ENCODE results near the gene GAS7. TPM values are rescaled to one million over a fixed set of nuclear protein-coding genes. Genes with fewer than 3 reads are reported as not detected.
A peak's percentile ranks its signal among the peaks of the same experiment; 100 is the strongest.

GAS7 gene
- total and polyA plus RNA-seq, 3 experiments from 2014 or later: 1.9 to 4.4 (median 3.3) TPM

DNA sequence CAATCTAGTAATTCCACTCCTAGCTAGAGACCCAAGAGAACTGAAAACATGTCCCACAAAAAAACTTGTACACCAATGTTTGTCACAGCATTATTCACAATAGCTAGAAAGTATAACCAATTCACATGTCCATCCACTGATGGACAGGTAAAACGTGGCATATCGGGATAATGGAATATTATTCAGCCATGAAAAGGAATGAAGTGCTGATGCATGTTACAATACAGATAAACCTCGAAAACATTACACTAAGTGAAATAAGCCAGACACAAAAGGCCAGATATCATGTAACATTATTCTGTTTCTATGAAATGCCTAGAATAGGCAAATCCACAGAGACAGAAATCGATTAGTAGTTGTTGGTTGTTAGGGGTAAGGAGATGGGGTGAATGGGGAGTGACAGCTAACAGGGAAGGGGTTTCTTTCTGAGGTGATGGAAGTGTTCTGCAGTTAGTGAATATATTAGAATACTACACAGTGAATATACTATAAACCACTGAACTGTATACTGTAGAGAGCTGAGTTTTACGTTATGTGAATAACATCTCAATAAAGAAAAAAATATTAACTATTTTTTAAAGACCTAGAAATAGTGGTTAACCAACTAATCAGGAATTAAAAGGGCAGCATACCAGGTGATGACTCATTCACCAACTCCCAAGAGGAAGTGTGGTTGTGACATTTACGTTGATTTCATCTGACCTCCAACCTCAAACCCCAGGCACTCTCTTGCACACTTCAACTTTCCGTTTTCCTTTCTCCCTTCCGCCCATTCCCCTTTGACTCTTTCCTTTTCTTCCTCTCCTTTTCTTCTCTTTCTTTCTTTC lies 48.6 kb downstream of the GAS7 start:
- CTCF ChIA-PET: interaction anchor here (0.6 kb wide), 1 partner anchor 20 kb away, joined by 3 read pairs; no protein-coding TSS in a partner anchor
- Histone ChIP-seq H3K27me3 (ENCODE audit: insufficient read depth, low read length, poor library complexity, severe bottlenecking) (peaks cover 3% of the 10 kb centered on the region), H3K9me3 (ENCODE audit: low read length) (no peaks in the 10 kb centered on the region), H3K27ac (ENCODE audit: low read depth, low read length) (no peak overlapping the region), H3K4me3 (ENCODE audit: low read length) (no peak overlapping the region), H3K4me1 (ENCODE audit: insufficient read depth, low read length) (peaks cover 17% of the 10 kb centered on the region), H3K36me3 (ENCODE audit: insufficient read depth, low read length) (no peaks in the 10 kb centered on the region)
- no peaks in the 10 kb centered on the region for H3K9me3 Mint-ChIP-seq
- H3K27me3 Mint-ChIP-seq: peaks cover 0 to 3% of the 10 kb centered on the region in 2 donors
- H3K27ac Mint-ChIP-seq: peak overlapping the region; percentile 24 to 90 (median 86)
- peaks cover 31 to 36% (median 35%) of the 10 kb centered on the region in 3 donors for H3K4me1 Mint-ChIP-seq
- peak overlapping the region in 6 of 7 donors; percentile 18 to 76 (median 58) for H3K4me3 Mint-ChIP-seq
- H3K36me3 Mint-ChIP-seq: no peaks in the 10 kb centered on the region
- DNase-seq: peak in 2 of 5 donors; percentile 45 to 50
- POLR2A ChIA-PET: no interaction called here

DNA sequence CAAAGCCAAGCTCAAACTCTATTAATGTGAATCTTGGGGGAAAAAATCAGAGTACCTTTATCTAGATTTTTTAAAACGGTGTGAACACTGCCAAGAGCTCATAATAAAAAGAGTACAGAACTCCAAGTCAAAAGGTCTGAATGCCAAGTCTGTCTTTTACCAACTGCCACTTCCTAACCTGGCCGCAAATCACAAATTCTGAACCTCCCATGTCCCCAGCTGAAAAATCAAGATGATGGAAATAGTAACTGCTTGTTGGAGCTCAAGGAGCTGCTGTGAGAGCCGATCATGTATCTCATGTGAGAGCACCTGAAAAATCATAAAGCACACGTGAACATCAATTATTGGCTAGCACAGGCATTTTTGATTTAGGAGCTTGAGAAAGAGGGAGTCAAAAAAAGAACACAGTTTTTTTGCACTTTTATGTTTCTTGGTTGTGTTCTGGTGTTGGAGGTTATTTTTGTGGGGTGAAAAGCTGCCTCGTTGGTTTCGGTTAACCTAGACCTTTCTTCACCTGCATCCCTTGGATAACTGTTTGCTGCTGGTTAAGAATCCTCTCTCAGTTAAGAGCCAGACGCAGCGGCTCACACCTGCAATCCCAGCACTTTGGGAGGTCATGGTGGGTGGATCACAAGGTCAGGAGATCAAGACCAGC lies 50.5 kb downstream of the GAS7 start:
- no peaks in the 10 kb centered on the region for H3K36me3 ChIP-seq (ENCODE audit: insufficient read depth, low read length)
- CTCF ChIA-PET: interaction anchor here (0.6 kb wide), 2 partner anchors 17 to 24 kb away, joined by 3 to 4 read pairs; no protein-coding TSS in a partner anchor
- no peak overlapping the region for H3K4me3 Mint-ChIP-seq

DNA sequence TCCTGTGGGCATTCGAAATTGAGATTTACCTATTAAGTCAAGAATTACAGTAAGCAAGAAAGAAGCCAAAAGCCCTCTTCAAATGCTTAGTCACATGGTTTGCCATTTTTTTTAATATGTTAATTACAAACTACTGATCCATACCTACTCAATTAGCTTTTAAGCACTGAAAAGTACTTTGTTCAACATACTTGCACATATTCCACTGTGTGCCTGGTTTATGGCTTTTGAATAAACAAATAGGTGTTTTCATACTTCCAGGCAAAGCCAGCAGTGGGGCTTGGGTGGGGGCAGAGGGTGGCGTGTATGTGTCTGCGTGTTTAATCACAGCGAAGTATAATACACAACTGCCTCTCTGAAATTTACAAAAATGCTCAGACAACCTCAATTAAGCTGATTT lies 51.4 kb downstream of the GAS7 start:
- ChIA-PET POLR2A (no interaction called here), CTCF (interaction anchor here (0.6 kb wide), 1 partner anchor 23 kb away, joined by 3 read pairs; no protein-coding TSS in a partner anchor)
- Mint-ChIP-seq H3K9me3 (no peaks in the 10 kb centered on the region), H3K36me3 (no peaks in the 10 kb centered on the region), H3K4me1 (peaks cover 27 to 33% (median 31%) of the 10 kb centered on the region in 3 donors), H3K4me3 (no peak overlapping the region), H3K27ac (no peak overlapping the region), H3K27me3 (peaks cover 0 to 3% of the 10 kb centered on the region in 2 donors)
- no peaks in the 10 kb centered on the region for H3K9me3 ChIP-seq (ENCODE audit: low read length)
- DNase-seq: no peak
- no peak overlapping the region for H3K4me3 ChIP-seq (ENCODE audit: low read length)
- no peaks in the 10 kb centered on the region for H3K36me3 ChIP-seq (ENCODE audit: insufficient read depth, low read length)
- H3K27ac ChIP-seq (ENCODE audit: low read depth, low read length): no peak overlapping the region
- peaks cover 21% of the 10 kb centered on the region for H3K4me1 ChIP-seq (ENCODE audit: insufficient read depth, low read length)
- peaks cover 3% of the 10 kb centered on the region for H3K27me3 ChIP-seq (ENCODE audit: insufficient read depth, low read length, poor library complexity, severe bottlenecking)

More for the DNA sequence above, 50.5 kb downstream of the GAS7 start:
- no peaks in the 10 kb centered on the region for H3K9me3 ChIP-seq (ENCODE audit: low read length)
- H3K4me1 Mint-ChIP-seq: peaks cover 33 to 38% (median 37%) of the 10 kb centered on the region in 3 donors
- POLR2A ChIA-PET: no interaction called here
- H3K36me3 Mint-ChIP-seq: no peaks in the 10 kb centered on the region
- H3K27ac ChIP-seq (ENCODE audit: low read depth, low read length): no peak overlapping the region
- H3K27me3 Mint-ChIP-seq: peaks cover 0 to 3% of the 10 kb centered on the region in 2 donors
- H3K27me3 ChIP-seq (ENCODE audit: insufficient read depth, low read length, poor library complexity, severe bottlenecking): peaks cover 3% of the 10 kb centered on the region
- peaks cover 21% of the 10 kb centered on the region for H3K4me1 ChIP-seq (ENCODE audit: insufficient read depth, low read length)
- H3K4me3 ChIP-seq (ENCODE audit: low read length): no peak overlapping the region
- peak overlapping the region in 1 of 8 donors; percentile 0 for H3K27ac Mint-ChIP-seq
- no peak for DNase-seq
- no peaks in the 10 kb centered on the region for H3K9me3 Mint-ChIP-seq

DNA sequence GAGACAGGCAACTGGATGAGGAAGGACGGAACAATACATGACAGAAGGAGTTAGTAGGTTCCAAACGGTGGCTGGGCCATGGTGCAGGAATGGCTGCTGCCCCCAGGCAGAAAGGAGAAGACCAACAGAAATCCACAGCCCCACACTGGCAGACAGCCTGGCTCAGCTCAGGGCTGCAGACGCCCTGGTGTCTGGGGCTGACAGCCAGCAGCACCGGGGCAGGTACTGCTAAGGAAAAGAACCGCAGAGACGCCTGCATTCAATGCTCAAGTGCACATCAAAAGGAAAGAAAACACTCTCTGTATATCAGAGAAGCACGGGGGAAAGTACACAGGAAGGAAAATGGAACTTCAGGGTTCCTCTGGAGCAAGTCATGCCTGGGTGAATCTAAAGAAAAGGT lies 53.4 kb downstream of the GAS7 start:
- Histone ChIP-seq H3K4me3 (ENCODE audit: low read length) (no peak overlapping the region), H3K9me3 (ENCODE audit: low read length) (no peaks in the 10 kb centered on the region), H3K27me3 (ENCODE audit: insufficient read depth, low read length, poor library complexity, severe bottlenecking) (peaks cover 3% of the 10 kb centered on the region), H3K4me1 (ENCODE audit: insufficient read depth, low read length) (peaks cover 17% of the 10 kb centered on the region), H3K27ac (ENCODE audit: low read depth, low read length) (no peak overlapping the region), H3K36me3 (ENCODE audit: insufficient read depth, low read length) (no peaks in the 10 kb centered on the region)
- no peaks in the 10 kb centered on the region for H3K36me3 Mint-ChIP-seq
- peaks cover 0 to 3% of the 10 kb centered on the region in 2 donors for H3K27me3 Mint-ChIP-seq
- peak overlapping the region in 3 of 8 donors; percentile 23 to 40 (median 39) for H3K27ac Mint-ChIP-seq
- no peak overlapping the region for H3K4me3 Mint-ChIP-seq
- H3K4me1 Mint-ChIP-seq: peaks cover 18 to 22% (median 21%) of the 10 kb centered on the region in 3 donors
- no peak for DNase-seq
- POLR2A ChIA-PET: no interaction called here
- no peaks in the 10 kb centered on the region for H3K9me3 Mint-ChIP-seq
- CTCF ChIA-PET: no interaction called here

DNA sequence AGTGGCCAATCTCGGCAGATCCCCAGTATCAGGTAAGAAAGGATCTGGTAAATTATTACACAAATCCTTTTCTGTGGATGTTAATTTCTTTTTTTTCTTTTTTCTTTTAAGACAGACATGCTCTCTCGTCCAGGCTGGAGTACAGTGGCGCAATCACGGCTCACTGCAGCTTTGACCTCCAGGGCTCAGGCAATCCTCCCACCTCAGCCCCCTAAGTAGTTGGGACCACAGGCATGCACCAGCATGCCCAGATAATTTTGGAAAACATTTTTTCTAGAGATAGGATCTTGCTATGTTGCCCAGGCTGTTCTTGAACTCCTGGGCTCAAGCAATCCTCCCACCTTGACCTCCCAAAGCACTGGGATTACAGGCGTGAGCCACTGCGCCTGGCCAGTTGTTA lies 54.0 kb downstream of the GAS7 start:
- Mint-ChIP-seq H3K27ac (peak overlapping the region in 2 of 8 donors; percentile 40 to 47), H3K27me3 (peaks cover 0 to 3% of the 10 kb centered on the region in 2 donors), H3K36me3 (no peaks in the 10 kb centered on the region), H3K9me3 (no peaks in the 10 kb centered on the region), H3K4me3 (no peak overlapping the region), H3K4me1 (peaks cover 13 to 17% (median 16%) of the 10 kb centered on the region in 3 donors)
- Histone ChIP-seq H3K27me3 (ENCODE audit: insufficient read depth, low read length, poor library complexity, severe bottlenecking) (peaks cover 3% of the 10 kb centered on the region), H3K9me3 (ENCODE audit: low read length) (no peaks in the 10 kb centered on the region), H3K4me3 (ENCODE audit: low read length) (no peak overlapping the region), H3K4me1 (ENCODE audit: insufficient read depth, low read length) (peaks cover 13% of the 10 kb centered on the region), H3K36me3 (ENCODE audit: insufficient read depth, low read length) (no peaks in the 10 kb centered on the region), H3K27ac (ENCODE audit: low read depth, low read length) (no peak overlapping the region)
- ChIA-PET POLR2A (no interaction called here), CTCF (no interaction called here)
- no peak for DNase-seq

DNA sequence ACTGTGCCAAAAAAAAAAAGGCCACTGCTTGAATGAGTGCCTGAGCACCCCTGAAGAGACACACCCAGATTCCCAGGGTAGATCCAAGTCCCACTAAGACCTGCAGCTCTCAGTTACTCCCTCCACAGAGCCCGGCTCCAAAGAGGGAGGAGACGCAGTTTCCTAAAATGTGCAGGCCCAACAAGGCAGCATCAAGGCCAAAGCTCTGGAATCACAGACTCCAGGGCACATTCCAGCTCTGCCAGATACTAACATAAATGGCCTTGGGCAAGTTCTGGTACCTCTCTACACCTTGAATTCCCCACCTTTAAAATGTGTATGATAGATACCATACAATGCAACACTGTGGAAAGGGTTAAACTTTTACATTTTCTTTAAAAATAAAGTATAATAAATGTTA lies 57.0 kb downstream of the GAS7 start:
- Histone ChIP-seq H3K4me3 (ENCODE audit: low read length) (no peak overlapping the region), H3K4me1 (ENCODE audit: insufficient read depth, low read length) (peaks cover 9% of the 10 kb centered on the region), H3K27ac (ENCODE audit: low read depth, low read length) (no peak overlapping the region), H3K9me3 (ENCODE audit: low read length) (no peaks in the 10 kb centered on the region), H3K27me3 (ENCODE audit: insufficient read depth, low read length, poor library complexity, severe bottlenecking) (no peaks in the 10 kb centered on the region), H3K36me3 (ENCODE audit: insufficient read depth, low read length) (no peaks in the 10 kb centered on the region)
- H3K4me1 Mint-ChIP-seq: peaks cover 9 to 13% (median 12%) of the 10 kb centered on the region in 3 donors
- POLR2A ChIA-PET: no interaction called here
- H3K27ac Mint-ChIP-seq: no peak overlapping the region
- H3K9me3 Mint-ChIP-seq: peaks cover 0 to 2% (median 0%) of the 10 kb centered on the region in 5 donors
- H3K36me3 Mint-ChIP-seq: no peaks in the 10 kb centered on the region
- CTCF ChIA-PET: no interaction called here
- H3K4me3 Mint-ChIP-seq: no peak overlapping the region
- H3K27me3 Mint-ChIP-seq: peaks cover 0 to 3% of the 10 kb centered on the region in 2 donors
- DNase-seq: no peak

DNA sequence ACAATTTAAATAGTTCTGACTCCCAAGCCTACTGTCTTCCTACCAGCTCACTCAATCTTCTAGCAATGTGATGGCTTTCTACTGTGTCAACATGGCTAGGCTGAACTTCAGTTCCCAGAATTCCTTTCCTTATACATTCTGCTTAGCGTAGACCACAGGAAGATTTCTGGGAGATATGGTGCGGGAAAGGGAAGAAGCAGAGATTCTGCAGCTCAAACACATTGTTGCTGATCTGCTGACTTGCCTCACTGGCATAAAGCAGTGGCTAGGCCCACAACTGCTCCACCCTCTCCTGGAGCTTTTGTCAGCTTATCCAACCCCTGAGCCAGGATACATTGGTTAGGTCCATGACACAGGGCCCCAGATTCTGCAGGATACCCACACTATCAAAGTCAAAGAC lies 58.8 kb downstream of the GAS7 start:
- Histone ChIP-seq H3K4me3 (ENCODE audit: low read length) (no peak overlapping the region), H3K27ac (ENCODE audit: low read depth, low read length) (no peak overlapping the region), H3K4me1 (ENCODE audit: insufficient read depth, low read length) (peaks cover 2% of the 10 kb centered on the region), H3K36me3 (ENCODE audit: insufficient read depth, low read length) (no peaks in the 10 kb centered on the region), H3K27me3 (ENCODE audit: insufficient read depth, low read length, poor library complexity, severe bottlenecking) (no peaks in the 10 kb centered on the region), H3K9me3 (ENCODE audit: low read length) (no peaks in the 10 kb centered on the region)
- H3K9me3 Mint-ChIP-seq: peaks cover 0 to 2% (median 0%) of the 10 kb centered on the region in 5 donors
- no peaks in the 10 kb centered on the region for H3K36me3 Mint-ChIP-seq
- peaks cover 11 to 16% (median 14%) of the 10 kb centered on the region in 3 donors for H3K4me1 Mint-ChIP-seq
- no peak for DNase-seq
- H3K27me3 Mint-ChIP-seq: peaks cover 0 to under 1% of the 10 kb centered on the region in 2 donors
- no peak overlapping the region for H3K27ac Mint-ChIP-seq
- no peak overlapping the region for H3K4me3 Mint-ChIP-seq
- CTCF ChIA-PET: no interaction called here
- POLR2A ChIA-PET: no interaction called here

Data from CD8-positive, alpha-beta memory T cell (primary cell).